DMS114 treated with DMSO at 0.1 percent for 48 hours (cell line): ENCODE data around the gene AMMECR1L.
A peak's percentile ranks its signal among the peaks of the same experiment; 100 is the strongest.
"Not testable (repeated sequence)": the region's sequence is repeated elsewhere in the genome, so short reads cannot be mapped to it uniquely, and the experiment has no call there.

Source experiments
- DNase-seq: peaks from one replicate; lab custom pipeline; 2025; ENCODE audit not compliant: unreplicated experiment; lab: John Stamatoyannopoulos, UW

Gene AMMECR1L

GRCh38 chr2:127887082-127887775 lies 1.5 kb upstream of the AMMECR1L start:
- no peak for DNase-seq

- not testable (repeated sequence) for DNase-seq
These were observed 808 bp upstream of the AMMECR1L start for GRCh38 chr2:127886593-127886935.

GRCh38 chr2:127884861-127885740 lies 655 bp downstream of the AMMECR1L start:
- not testable (repeated sequence) for DNase-seq

GRCh38 chr2:127884436-127884835 lies 1.3 kb downstream of the AMMECR1L start:
- no peak for DNase-seq

- DNase-seq = no peak
These were observed 5.9 kb downstream of the AMMECR1L start for GRCh38 chr2:127879899-127880298.

- no peak for DNase-seq
These were observed 8.1 kb downstream of the AMMECR1L start for GRCh38 chr2:127877626-127878025.

- DNase-seq = no peak
These were observed 8.6 kb downstream of the AMMECR1L start for GRCh38 chr2:127877136-127877535.

GRCh38 chr2:127874378-127875269 lies 11.1 kb downstream of the AMMECR1L start:
- no peak for DNase-seq

- DNase-seq = no peak
These were observed 12.0 kb downstream of the AMMECR1L start for GRCh38 chr2:127873707-127874303.

GRCh38 chr2:127872354-127872753 lies 13.4 kb downstream of the AMMECR1L start:
- DNase-seq = no peak

GRCh38 chr2:127865926-127866325 lies 19.8 kb downstream of the AMMECR1L start:
- no peak for DNase-seq

- peak; percentile 16 for DNase-seq
These were observed 20.9 kb downstream of the AMMECR1L start for GRCh38 chr2:127864877-127865276.

- no peak for DNase-seq
These were observed 23.5 kb downstream of the AMMECR1L start for GRCh38 chr2:127862228-127862627.

- no peak for DNase-seq
These were observed 25.6 kb downstream of the AMMECR1L start for GRCh38 chr2:127860130-127860529.

GRCh38 chr2:127859712-127860085 lies 26.1 kb downstream of the AMMECR1L start:
- no peak for DNase-seq

GRCh38 chr2:127857265-127857808 lies 28.4 kb downstream of the AMMECR1L start:
- no peak for DNase-seq

- DNase-seq = no peak
These were observed 32.1 kb downstream of the AMMECR1L start for GRCh38 chr2:127853671-127854070.

GRCh38 chr2:127852388-127852787 lies 33.4 kb downstream of the AMMECR1L start:
- no peak for DNase-seq

- no peak for DNase-seq
These were observed 37.8 kb downstream of the AMMECR1L start for GRCh38 chr2:127847931-127848330.

GRCh38 chr2:127844973-127845372 lies 40.8 kb downstream of the AMMECR1L start:
- DNase-seq = no peak

GRCh38 chr2:127843677-127844076 lies 42.1 kb downstream of the AMMECR1L start:
- DNase-seq = no peak
